IMR-90 (cell line): Measurements from ENCODE around the gene ARGLU1. TPM values are rescaled to one million over a fixed set of nuclear protein-coding genes. Genes with fewer than 3 reads are reported as not detected.

ENCODE experiments used
- ATAC-seq: fragments of 200-7000 bp; cut with Tn5 transposase; 2 replicates; pipeline ENCODE4 v1.9.1; 2020; ENCODE audit warnings: low read depth, mild to moderate bottlenecking, moderate library complexity
- BruUV-seq: library from RNA; stranded (reverse); fragments of 400-500 nt; replicated peaks from 2 replicates; lab custom pipeline; 2021; lab: Mats Ljungman, UMichigan
- CTCF ChIA-PET: fragments of 300-600 bp; formaldehyde crosslinking; extraction: SDS; loops from one replicate; lab custom pipeline; 2021; ENCODE audit warnings: antibody characterized with exemption; lab: Yijun Ruan, JAX
- POLR2A ChIA-PET: fragments of 300-600 bp; sonication (Branson Sonifier 250); formaldehyde crosslinking; loops from one replicate; lab custom pipeline; 2022; ENCODE audit warnings: antibody characterized with exemption; ENCODE audit not compliant: unreplicated experiment; lab: Charles Lee
- DNase-seq: peaks from one replicate; pipeline ENCODE4 v3.0.0; 2013
- H2AFZ ChIP-seq: replicated peaks from 2 replicates; pipeline ENCODE3; 2013; ENCODE audit warnings: low read length, mild to moderate bottlenecking; ENCODE audit not compliant: poor library complexity
- H2AK5ac ChIP-seq: 2 replicates; pipeline ENCODE4 v1.6.1; 2013; ENCODE audit warnings: low read depth, low read length, inconsistent platforms
- H2AK9ac ChIP-seq: replicated peaks from 2 replicates; pipeline ENCODE3; 2013; ENCODE audit warnings: mild to moderate bottlenecking, low read depth, low read length, moderate library complexity; ENCODE audit not compliant: poor library complexity
- H2BK120ac ChIP-seq: 2 replicates; pipeline ENCODE4 v1.6.1; 2013; ENCODE audit warnings: low read depth, low read length, inconsistent platforms
- H2BK15ac ChIP-seq: 3 replicates; pipeline ENCODE4 v1.6.1; 2013; ENCODE audit warnings: low read depth, low read length, inconsistent platforms
- H2BK20ac ChIP-seq: 2 replicates; pipeline ENCODE4 v1.6.1; 2013; ENCODE audit warnings: low read depth, mild to moderate bottlenecking, inconsistent platforms, low read length, moderate library complexity
- H2BK5ac ChIP-seq: 2 replicates; pipeline ENCODE4 v1.6.1; 2013; ENCODE audit warnings: mild to moderate bottlenecking, low read depth, low read length, inconsistent platforms; ENCODE audit not compliant: poor library complexity, severe bottlenecking
- H3K14ac ChIP-seq: replicated peaks from 2 replicates; pipeline ENCODE4 v1.6.1; 2013; ENCODE audit warnings: low read depth, low read length, inconsistent platforms
- H3K18ac ChIP-seq: 2 replicates; pipeline ENCODE4 v1.6.1; 2013; ENCODE audit warnings: low read depth, low read length, control low read depth
- H3K23ac ChIP-seq: 2 replicates; pipeline ENCODE4 v1.6.1; 2013; ENCODE audit warnings: low read depth, low read length, inconsistent platforms
- H3K27ac ChIP-seq: 2 replicates; pipeline ENCODE4 v1.5.1; 2013; ENCODE audit warnings: mild to moderate bottlenecking, control low read depth, low read length; ENCODE audit not compliant: insufficient read depth
- H3K27me3 ChIP-seq: 2 replicates; pipeline ENCODE4 v1.6.1; 2013; ENCODE audit warnings: low read length; ENCODE audit not compliant: control insufficient read depth, insufficient read depth
- H3K36me3 ChIP-seq: 2 replicates; pipeline ENCODE4 v1.6.1; 2013; ENCODE audit warnings: low read length, mixed read lengths; ENCODE audit not compliant: control insufficient read depth, insufficient read depth
- H3K4ac ChIP-seq: 2 replicates; pipeline ENCODE4 v1.6.1; 2013; ENCODE audit warnings: low read depth, low read length, inconsistent platforms
- H3K4me1 ChIP-seq: 2 replicates; pipeline ENCODE4 v1.6.1; 2013; ENCODE audit warnings: low read length, mixed read lengths; ENCODE audit not compliant: control insufficient read depth, insufficient read depth
- H3K4me2 ChIP-seq: 2 replicates; pipeline ENCODE4 v1.6.1; 2013; ENCODE audit warnings: low read depth, mild to moderate bottlenecking, control low read depth, low read length, moderate library complexity
- H3K4me3 ChIP-seq: 2 replicates; pipeline ENCODE4 v1.5.1; 2013; ENCODE audit warnings: low read depth, mild to moderate bottlenecking, control low read depth, low read length, moderate library complexity; ENCODE audit not compliant: insufficient read depth
- H3K56ac ChIP-seq: 2 replicates; pipeline ENCODE4 v1.6.1; 2013; ENCODE audit warnings: low read length, inconsistent platforms; ENCODE audit not compliant: insufficient read depth; ENCODE audit errors: extremely low read depth
- H3K79me1 ChIP-seq, 2 experiments: 2 replicates each; pipeline ENCODE4 v1.6.1; 2013; ENCODE audit warnings: low read length in 2 of 2, inconsistent platforms in 1 of 2, low read depth in 1 of 2
- H3K9ac ChIP-seq: 2 replicates; pipeline ENCODE4 v1.6.1; 2013; ENCODE audit warnings: low read depth, low read length, control low read depth
- H3K9me1 ChIP-seq: 2 replicates; pipeline ENCODE4 v1.6.1; 2013; ENCODE audit warnings: low read length, inconsistent platforms; ENCODE audit not compliant: insufficient read depth
- H3K9me3 ChIP-seq: 2 replicates; pipeline ENCODE4 v1.6.1; 2013; ENCODE audit warnings: low read length; ENCODE audit not compliant: control insufficient read depth, insufficient read depth
- H4K20me1 ChIP-seq: 2 replicates; pipeline ENCODE4 v1.6.1; 2013; ENCODE audit warnings: low read length, inconsistent platforms; ENCODE audit not compliant: insufficient read depth
- H4K5ac ChIP-seq: 2 replicates; pipeline ENCODE4 v1.6.1; 2013; ENCODE audit warnings: mild to moderate bottlenecking, low read depth, low read length, control low read depth
- H4K8ac ChIP-seq, 2 experiments: 2 replicates each; pipeline ENCODE4 v1.6.1; 2013; ENCODE audit warnings: low read depth in 2 of 2, low read length in 2 of 2, control low read depth in 1 of 2, inconsistent platforms in 1 of 2
- H4K91ac ChIP-seq: 2 replicates; pipeline ENCODE4 v1.6.1; 2013; ENCODE audit warnings: low read depth, low read length, inconsistent platforms; ENCODE audit not compliant: insufficient read depth
- BHLHE40 ChIP-seq: fragments of 150-350 bp; IDR thresholded peaks from 2 replicates; pipeline ENCODE4 v1.6.1; 2016; ENCODE audit warnings: mild to moderate bottlenecking, low read depth, low read length
- CEBPB ChIP-seq: IDR thresholded peaks from 2 replicates; pipeline ENCODE4 v1.6.1; 2012; ENCODE audit warnings: low read depth, low read length, improper control_type of control experiment
- NFE2L2 ChIP-seq: fragments of 150-350 bp; IDR thresholded peaks from 2 replicates; pipeline ENCODE4 v1.6.1; 2016; ENCODE audit warnings: low read depth, mild to moderate bottlenecking, low read length
- POLR2A ChIP-seq: IDR thresholded peaks from 2 replicates; pipeline ENCODE4 v1.6.1; 2012; ENCODE audit warnings: mild to moderate bottlenecking, low read depth, low read length
- RCOR1 ChIP-seq: IDR thresholded peaks from 2 replicates; pipeline ENCODE4 v1.6.1; 2012; ENCODE audit warnings: mild to moderate bottlenecking, low read length, improper control_type of control experiment; ENCODE audit not compliant: insufficient replicate concordance
- RFX5 ChIP-seq: IDR thresholded peaks from 2 replicates; pipeline ENCODE4 v1.8.0; 2012; ENCODE audit warnings: low read depth, mild to moderate bottlenecking, low read length, moderate library complexity
- USF2 ChIP-seq: fragments of 150-350 bp; IDR thresholded peaks from 2 replicates; pipeline ENCODE4 v1.6.1; 2017; ENCODE audit warnings: mild to moderate bottlenecking, antibody characterized with exemption, low read length, low read depth
- WGBS, 2 experiments: methylation state at CpG; one replicate each; pipeline versions ENCODE4 v1.1.5 to v1.1.7; 2013; ENCODE audit warnings: missing lambda C conversion rate in 2 of 2; ENCODE audit not compliant: insufficient read length in 1 of 2; ENCODE audit errors: extremely low coverage in 2 of 2; 5-methylcytosine and 5-hydroxymethylcytosine counted together
- dilution Hi-C: fragments of 300-500 bp; cut with HindIII; formaldehyde crosslinking; loops from one replicate; pipeline ENCODE4 v1.14.3; 2018; ENCODE audit warnings: low sequenced_read_pairs; ENCODE audit not compliant: unreplicated experiment
- in situ Hi-C: fragments of 300-500 bp; cut with MboI; formaldehyde crosslinking; loops from 3 replicates; pipeline ENCODE4 v1.14.3; 2019; ENCODE audit warnings: low sequenced_read_pairs, inconsistent platforms, mixed read lengths
- intact Hi-C: fragments of 100-400 bp; cut with micrococcal nuclease; formaldehyde crosslinking; loops from 2 replicates; pipeline ENCODE4 v1.10.0; 2022
- polyA plus RNA-seq, 3 experiments: library from polyadenylated mRNA; depleted of rRNA; stranded (reverse); fragments of >200 nt; gene quantifications; 2 replicates each; pipeline ENCODE4 v1.2.3, GENCODE V29; 2012; ENCODE audit warnings: low replicate concordance in 1 of 3
- total RNA-seq: library from RNA; depleted of rRNA; stranded (reverse); fragments of >200 nt; gene quantifications from 2 replicates; pipeline ENCODE4 v1.2.3, GENCODE V29; 2012
- TF ChIP-seq, protein P1 (sequence below): conservative IDR thresholded peaks from 2 replicates; pipeline ENCODE4 v1.5.1; 2012; ENCODE audit warnings: mild to moderate bottlenecking, low read depth, low read length, improper control_type of control experiment

ARGLU1 gene
- total and polyA plus RNA-seq, 2 of the 4 experiments (the other 2 are of a cell fraction), result 11.1 to 51.4 TPM

GRCh38 chr13:106522112-106522705 lies 45.7 kb downstream of the ARGLU1 start:
- H4K8ac ChIP-seq, result no peak overlapping the region
- ChIA-PET POLR2A (no interaction called here), CTCF (interaction anchor here (0.6 kb wide), 1 partner anchor 758 kb away, joined by 3 read pairs; no protein-coding TSS in a partner anchor)
- no peak overlapping the region for H2AK5ac ChIP-seq
- DNase-seq (no peak), ATAC-seq (no peak)
- no peak overlapping the region for H4K5ac ChIP-seq
- H2AK9ac ChIP-seq, result no peak overlapping the region
- no peak overlapping the region for H2BK20ac ChIP-seq
- no peak overlapping the region for H4K91ac ChIP-seq
- H3K18ac ChIP-seq, result no peak overlapping the region
- in situ Hi-C loops, result loop anchor here (25.0 kb wide), 1 partner anchor 435 kb away; no protein-coding TSS in a partner anchor
- H3K4me2 ChIP-seq, result no peak overlapping the region
- no peak overlapping the region for H2BK5ac ChIP-seq
- WGBS, 2 experiments, result 80% methylated on average over 1 of the region's 5 CpGs; no CpG with 5 or more reads in 1 of the 2 experiments
- no peak overlapping the region for H3K27ac ChIP-seq
- peaks cover 6% of the 10 kb centered on the region for H3K4me1 ChIP-seq
- dilution Hi-C loops, result no loop called here
- intact Hi-C loops, result no loop called here
- H3K56ac ChIP-seq, result no peak overlapping the region
- peaks cover 21 to 51% of the 10 kb centered on the region in 2 experiments; a peak in 3 of 4 replicates for H3K79me1 ChIP-seq
- TF ChIP-seq POLR2A (no peak), BHLHE40 (no peak), NFE2L2 (no peak), RCOR1 (no peak), CEBPB (no peak), RFX5 (no peak), USF2 (no peak)
- TF ChIP-seq, protein P1, sequence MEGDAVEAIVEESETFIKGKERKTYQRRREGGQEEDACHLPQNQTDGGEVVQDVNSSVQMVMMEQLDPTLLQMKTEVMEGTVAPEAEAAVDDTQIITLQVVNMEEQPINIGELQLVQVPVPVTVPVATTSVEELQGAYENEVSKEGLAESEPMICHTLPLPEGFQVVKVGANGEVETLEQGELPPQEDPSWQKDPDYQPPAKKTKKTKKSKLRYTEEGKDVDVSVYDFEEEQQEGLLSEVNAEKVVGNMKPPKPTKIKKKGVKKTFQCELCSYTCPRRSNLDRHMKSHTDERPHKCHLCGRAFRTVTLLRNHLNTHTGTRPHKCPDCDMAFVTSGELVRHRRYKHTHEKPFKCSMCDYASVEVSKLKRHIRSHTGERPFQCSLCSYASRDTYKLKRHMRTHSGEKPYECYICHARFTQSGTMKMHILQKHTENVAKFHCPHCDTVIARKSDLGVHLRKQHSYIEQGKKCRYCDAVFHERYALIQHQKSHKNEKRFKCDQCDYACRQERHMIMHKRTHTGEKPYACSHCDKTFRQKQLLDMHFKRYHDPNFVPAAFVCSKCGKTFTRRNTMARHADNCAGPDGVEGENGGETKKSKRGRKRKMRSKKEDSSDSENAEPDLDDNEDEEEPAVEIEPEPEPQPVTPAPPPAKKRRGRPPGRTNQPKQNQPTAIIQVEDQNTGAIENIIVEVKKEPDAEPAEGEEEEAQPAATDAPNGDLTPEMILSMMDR, result no peak
- no peaks in the 10 kb centered on the region for H3K9me3 ChIP-seq
- no peaks in the 10 kb centered on the region for H3K36me3 ChIP-seq
- no TSS peak for BruUV-seq
- H2BK15ac ChIP-seq, result no peak overlapping the region
- no peak overlapping the region for H3K9ac ChIP-seq
- H3K4ac ChIP-seq, result no peak overlapping the region
- no peaks in the 10 kb centered on the region for H3K27me3 ChIP-seq
- H3K4me3 ChIP-seq, result no peak overlapping the region
- no peak overlapping the region for H2AFZ ChIP-seq
- no peak overlapping the region for H3K23ac ChIP-seq
- peaks cover 3% of the 10 kb centered on the region; the same call in 1 of the 2 replicates for H3K9me1 ChIP-seq
- no peak overlapping the region for H2BK120ac ChIP-seq
- no peaks in the 10 kb centered on the region for H4K20me1 ChIP-seq
- no peak overlapping the region for H3K14ac ChIP-seq
